ENCODE data around the gene ITGA5.

The ITGA5 gene

DNA sequence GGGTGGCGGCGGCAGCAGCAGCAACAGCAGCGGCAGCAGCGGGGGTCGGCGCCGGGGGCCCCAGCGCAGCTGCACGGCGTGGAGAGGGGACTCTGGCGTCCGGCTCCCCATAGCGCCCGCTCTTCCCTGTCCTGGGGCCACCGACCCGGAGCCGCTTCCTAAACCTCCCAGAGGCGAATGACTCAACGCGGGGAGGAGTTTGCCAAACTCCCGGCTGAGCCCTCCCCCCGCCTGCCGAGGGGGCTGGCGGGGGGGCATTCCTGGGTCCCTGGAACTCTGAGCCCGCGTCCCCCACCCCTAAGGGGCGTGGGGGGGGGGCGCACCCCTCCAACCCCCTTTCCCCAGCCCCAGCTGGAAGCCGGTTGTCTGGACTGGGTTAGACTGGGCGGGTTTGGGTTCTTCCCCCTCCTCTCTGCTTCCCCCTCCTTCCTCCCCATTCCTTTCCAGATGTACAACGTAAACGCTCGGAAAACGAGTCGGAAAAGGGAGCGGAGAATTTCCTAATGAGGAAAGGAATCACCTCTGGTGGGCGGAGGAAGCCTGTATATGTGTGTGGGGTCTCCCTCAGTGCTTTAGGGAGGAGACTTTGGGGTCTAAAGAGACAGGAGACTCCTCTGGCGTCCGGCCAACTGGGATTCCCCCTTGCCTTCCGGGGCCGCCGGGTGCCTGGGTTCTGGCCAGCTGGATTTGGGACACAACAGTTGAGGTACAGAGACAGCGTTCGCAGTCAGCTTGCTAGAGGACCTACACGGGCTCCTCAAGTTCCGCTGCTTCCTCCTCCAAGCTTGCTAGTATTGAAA lies at the start of gene ITGA5:
Gene ITGA5 (minus strand): TSS at position 179 of the 800 bp plus-strand sequence. CDS start 68 bp downstream, at position 111.
- DNase-seq = peak; percentile 84

DNA sequence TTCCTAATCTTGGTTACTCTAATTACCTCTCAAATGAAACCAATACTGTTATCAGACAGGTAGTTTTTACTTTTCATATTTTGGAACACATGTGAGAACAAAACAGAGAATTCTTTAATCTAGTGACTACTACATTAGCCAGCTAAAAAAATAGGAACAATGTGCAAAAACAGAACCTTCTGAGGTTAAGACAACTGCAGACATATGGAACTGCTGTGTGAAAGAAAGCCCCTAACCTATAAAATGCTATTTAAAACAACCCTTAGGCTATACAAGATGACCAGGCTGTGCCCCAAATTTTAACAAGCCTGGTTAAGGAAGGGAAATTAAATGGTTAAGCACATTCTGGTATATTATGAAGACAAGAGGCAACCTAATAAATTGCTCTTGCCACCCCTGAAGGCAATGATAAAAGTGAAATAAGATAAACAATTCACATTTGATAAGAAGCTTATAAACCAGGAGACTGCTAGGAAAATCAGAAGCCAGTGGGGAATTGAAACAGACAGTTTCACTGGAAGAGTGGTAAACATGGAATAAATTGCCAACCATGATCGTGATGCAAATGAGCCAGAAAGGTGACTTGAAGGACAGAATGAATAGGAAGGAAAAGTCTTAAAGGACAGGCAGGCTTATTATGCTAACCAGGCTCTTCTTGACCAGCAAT lies 46.9 kb upstream of the ITGA5 start:
- no peak for DNase-seq

DNA sequence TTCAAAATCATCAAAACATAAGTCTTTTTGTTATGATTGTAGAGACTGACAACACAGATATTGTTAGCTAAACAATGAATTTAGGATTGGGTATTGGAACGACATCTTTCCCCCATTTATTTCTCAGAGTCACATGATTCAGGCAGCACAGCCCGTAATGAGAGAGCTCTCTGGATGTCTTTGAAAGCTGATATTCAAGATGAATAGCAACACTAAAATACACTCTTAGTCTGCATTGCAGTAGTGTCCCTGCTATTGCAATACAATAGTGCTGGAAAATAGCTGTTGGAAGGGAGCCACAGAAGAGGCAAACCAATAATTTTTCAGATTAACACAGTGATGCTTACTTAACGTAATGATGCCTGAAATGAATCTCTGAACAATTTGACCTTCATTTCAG lies 44.4 kb upstream of the ITGA5 start:
- DNase-seq = no peak

DNA sequence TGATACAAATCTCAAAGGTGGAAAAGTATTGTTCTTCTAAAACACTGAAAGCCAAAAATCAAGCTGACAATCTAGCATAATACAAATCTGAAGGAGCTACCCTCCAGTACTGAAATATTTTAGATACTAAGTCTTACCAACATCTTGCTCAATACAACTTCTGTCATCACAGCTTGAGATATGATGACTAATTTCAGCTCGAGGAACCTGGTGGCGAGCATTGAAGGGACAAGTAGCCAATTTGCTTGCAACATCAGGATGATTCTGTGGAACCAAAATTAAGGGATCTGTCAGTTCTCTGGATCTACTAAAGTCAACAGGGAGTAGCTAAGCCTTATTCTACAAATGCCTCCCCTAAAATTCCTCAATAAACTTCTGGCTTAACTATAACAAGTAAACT lies 44.0 kb upstream of the ITGA5 start:
- DNase-seq = no peak

DNA sequence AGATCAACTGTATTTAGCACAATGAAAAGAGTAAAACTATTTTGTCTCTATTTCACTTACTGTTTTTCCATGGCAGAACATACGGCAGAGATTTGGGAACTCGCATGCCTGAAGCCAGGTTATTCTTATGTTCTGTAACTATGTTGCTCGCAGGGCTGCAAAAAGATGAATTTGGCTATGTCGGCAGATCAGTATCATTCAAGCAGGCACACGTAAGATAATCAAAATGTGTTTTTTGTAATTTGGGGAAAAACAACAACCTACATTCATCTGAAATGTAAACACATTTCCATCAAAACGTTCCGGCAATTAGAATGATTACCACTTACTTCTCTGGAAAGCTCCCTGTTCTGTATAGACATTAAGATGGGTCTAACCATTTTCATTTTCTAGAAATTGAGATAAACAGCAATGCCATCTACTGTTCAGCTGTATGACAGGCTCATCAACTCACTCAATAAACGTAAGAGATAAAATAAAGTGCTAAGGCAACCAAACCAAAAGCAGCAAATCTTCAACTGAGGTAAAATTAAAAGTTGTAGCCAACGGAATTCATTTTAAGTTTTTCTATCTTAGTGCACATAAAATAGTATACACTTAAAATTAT lies 41.4 kb upstream of the ITGA5 start:
- no peak for DNase-seq

DNA sequence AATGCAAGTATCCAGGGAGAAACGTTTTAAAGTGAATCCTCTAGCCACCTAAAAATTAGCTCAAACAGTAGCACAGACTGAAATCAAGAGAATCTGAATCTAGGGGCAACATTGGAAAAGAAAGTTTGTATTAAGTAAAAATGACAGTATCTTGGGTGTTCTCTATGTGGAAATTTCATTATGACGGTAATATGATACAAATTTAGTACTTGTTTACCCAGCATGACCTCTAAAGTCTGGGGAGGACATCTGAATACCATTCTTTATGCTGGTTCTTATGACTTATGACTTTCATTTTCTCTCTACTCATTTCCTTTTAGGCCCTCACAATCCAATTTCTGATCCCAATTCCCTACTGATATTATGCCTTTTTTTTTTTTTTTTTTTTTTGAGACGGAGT lies 40.3 kb upstream of the ITGA5 start:
- no peak for DNase-seq

DNA sequence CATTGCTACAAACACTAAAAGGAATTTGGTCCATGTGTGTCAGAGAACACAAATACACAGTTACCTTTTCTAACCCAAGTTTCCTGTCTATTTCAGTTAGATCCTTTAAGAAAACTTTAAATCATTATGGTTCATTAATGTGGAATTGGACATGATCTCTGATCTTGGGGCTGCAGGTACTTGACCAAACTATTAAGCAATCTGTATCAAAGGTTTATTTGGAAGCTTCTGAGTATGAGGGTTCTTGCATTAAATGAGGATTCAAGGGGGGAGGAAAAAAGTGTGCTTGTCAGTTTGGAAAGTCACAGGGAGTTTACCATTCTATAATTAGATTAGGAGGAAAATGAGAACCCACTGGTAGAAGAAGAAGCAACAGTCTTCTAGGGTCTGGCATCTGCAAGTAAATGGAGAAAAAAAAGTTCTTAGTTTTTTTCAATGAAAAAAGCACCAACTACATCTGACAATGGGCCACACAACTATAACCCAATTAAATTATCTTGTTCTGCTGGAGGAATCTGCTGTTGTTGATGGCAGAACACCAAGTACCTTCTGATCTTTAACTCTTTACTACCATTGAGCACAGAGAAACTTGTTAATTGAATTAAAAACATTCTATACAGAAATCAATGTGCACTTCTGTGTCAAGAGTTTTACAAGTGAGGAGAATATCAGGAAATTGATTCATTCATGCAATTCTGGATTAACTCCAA lies 36.8 kb upstream of the ITGA5 start:
- DNase-seq = no peak

DNA sequence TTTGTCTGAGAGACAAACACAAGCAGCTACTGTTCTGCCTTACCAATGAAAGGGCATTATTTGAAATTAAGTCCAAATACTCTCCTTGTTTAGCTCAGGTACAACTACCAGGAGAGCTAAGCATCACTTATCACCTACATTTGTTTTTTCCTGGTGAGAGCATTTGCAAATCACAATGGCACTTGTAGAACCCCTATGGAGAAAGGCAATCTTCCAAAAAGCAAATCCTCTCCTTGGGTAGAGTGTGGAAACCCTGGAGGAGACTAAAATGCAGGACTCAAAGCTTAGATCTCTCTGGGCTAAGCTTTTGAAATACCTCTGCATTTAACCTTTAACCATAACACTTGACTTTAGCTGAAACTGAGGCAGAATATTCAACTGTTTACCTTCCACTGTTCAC lies 33.6 kb upstream of the ITGA5 start:
- no peak for DNase-seq

DNA sequence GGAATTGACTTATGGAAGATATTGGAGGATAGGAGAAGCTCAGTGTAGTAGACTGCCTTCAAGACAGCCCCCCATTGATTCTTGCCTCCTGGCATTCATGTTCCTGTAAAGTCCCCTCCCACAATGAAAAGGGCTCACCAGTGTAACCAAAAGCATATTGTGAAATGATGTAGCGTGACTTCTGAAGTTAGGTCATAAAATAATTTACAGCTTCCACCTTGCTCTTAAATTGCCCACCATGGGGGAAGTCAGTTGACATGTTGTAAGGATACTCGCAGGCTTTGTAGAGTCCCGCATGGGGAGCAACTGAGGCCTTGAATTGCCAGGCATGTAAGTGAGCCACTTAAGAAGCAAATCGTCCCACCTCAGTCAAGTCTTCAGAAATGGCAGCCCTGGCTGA lies 29.3 kb upstream of the ITGA5 start:
- DNase-seq = no peak

DNA sequence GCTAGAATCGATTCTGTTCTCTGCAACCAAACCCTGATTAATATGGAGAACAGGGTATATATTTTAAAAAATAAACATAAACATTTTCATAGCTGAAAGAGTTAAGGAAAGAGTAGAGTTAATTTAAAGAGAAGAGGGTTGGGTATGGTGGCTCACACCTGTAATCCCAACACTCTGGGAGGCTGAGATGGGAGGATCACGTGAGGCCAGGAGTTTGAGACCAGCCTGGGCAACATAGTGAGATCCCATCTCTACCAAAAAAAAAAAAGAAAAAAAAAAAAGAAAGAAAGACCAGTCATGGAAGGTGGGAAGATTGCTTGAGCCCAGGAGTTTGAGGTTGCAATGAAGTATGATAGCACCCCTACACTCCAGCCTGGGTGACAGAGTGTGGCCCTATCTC lies 28.9 kb upstream of the ITGA5 start:
- DNase-seq = no peak

DNA sequence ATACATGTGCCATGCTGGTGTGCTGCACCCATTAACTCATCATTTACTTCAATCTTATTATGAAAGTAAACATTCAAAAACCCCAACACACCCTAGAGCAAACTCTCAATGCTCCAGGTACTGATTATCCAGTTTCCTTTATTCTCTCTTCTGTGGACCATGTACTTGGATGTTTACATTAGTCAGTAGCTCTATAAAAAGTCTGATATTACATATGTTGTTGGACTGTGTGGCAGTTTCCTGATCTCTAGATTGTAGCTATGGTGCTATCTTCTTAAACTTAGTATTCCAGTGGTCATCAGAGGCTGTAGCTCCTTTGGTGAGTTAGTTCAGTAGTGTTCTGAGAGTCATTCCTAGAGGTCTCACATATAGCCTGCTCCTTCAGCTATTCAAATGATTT lies 25.1 kb upstream of the ITGA5 start:
- no peak for DNase-seq

DNA sequence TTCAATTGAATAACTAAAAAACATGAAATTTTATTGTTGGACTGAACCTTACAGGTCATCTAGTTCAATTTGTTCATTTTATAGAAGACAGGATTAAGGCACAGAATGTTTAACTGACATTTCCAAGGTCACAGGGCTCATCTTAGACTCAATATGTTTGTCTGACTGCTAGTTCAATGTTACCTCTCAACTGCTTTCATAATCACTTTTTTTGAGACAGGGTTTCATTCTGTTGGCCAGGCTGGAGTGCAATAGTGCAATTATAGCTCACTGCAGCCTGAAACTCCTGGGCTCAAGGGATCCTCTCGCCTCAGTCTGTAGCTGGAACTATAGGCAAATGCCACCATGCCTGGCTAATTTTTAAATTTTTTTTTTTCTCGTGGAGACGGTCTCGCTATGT lies 24.4 kb upstream of the ITGA5 start:
- no peak for DNase-seq

DNA sequence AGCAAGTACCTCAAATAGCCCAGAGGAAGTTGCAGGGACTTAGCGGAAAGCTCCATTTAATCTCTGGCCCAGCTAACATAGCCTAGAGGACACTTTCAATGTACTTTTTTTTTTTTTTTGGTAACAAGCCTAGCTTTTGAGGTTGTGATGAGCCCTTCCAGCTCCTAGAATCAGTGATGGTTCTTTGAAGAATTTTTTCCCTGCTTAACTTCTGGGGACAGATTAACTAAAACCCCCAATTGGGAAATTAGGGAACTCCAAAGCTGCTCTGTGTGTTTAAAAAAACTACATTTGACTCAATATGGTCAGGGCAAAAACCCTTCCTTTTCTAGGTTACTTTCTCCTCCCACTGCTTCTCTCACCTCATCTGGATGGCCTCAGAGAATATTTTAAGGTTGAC lies 23.9 kb upstream of the ITGA5 start:
- DNase-seq = no peak

DNA sequence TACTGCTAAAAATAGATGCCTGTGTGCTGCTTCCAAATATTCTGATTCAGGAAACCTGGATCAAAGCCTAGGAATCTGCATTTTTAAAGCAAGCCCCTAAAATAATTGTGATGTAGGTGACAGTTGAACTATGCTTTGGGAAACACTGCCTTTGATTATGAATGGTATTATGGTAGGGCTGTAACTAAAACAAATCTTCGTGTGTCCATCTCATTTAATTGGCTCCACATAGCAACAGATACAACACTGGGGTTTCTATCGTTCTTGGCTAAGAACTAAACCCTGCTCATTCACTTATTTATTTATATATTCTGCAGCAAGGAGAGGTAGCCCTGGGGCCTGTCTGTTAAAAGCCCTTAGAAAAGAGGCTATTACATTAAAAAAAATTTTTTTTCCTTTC lies 23.0 kb upstream of the ITGA5 start:
- DNase-seq = no peak

DNA sequence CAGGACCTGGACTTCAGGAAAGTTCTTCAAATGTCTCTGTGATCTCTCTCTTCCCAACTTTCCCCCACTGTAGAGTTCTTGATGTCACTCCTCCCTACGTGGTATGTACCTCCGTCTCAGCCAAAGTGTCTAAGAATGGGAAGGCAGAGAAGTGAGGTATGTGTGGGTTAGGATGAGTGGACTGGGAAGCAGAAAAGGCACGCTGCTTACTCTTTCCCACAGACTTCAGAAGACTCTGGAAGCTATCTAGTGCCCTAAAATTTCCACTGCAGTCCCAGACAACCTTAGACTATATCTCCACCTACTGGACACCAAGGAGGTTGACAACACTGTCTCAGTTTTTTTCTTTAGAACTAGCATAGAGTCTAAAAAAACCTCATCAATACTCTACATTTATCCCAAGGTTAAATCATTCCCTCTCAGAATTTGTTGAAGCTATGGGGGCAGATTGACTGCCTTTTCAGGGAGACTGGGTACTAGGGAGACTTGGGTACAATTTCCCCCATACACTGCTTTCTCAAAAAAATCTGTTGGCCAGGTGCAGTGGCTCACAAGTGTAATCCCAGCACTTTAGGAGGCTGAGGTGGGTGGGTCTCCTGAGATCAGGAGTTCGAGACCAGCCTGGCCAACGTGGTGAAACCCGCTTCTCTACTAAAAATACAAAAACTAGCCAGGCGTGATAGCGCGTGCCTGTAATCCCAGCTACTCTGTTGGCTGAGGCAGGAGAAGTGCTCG lies 20.6 kb upstream of the ITGA5 start:
- no peak for DNase-seq

DNA sequence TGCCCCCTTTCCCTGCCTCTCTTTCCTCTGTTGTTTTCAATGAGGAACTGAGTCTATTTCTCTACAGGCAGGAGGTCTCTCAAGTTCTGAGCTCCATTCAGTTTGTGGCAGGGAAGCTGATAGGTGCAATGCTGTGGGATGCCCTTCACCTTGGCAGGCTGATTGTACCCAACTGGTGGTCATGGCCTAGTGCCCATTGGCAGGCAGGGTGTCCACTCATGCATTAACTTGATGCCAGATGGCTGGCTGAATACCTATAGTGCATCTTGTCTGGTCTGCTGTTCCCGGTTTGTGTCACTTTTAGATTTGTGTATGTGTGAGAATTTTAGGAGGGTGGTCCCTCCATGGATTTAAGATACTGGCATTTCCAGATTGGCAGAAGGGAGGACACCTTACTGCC lies 20.0 kb upstream of the ITGA5 start:
- DNase-seq = no peak

DNA sequence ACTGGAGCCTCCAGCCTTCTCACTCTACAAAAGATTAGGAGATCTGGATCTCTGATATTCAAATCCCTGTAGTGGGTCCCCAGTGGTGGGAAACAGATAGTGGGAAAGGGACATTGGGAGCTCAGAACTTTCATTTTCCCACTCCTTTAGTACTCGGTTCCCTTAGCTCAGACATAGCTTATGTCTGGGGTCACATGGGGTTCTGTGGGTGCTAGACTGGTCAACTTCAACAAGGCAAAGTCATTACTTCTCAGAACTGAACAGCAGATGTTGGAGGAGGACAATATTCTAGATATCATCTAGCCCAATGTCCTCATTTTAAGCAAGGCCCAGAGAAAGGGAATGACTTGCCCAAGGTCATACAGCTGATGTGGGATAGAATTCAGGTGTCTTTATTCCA lies 19.5 kb upstream of the ITGA5 start:
- no peak for DNase-seq

DNA sequence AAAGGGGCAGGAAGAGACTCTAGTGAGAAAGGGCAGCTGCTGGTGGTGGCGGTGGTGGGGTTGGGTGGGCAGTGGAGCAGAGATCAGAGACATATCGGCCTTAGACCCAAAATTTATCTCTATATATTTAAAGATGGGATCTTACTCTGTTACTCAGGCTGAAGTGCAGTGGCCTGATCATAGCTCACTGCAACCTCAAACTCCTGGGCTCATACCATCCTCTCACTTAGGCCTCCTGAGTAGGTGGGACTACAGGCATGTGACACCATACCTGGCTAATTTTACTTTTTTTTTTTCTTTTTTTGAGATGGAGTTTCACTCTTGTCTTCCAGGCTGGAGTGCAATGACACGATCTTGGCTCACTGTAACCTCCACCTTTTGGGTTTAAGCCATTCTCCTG lies 18.6 kb upstream of the ITGA5 start:
- DNase-seq = no peak

DNA sequence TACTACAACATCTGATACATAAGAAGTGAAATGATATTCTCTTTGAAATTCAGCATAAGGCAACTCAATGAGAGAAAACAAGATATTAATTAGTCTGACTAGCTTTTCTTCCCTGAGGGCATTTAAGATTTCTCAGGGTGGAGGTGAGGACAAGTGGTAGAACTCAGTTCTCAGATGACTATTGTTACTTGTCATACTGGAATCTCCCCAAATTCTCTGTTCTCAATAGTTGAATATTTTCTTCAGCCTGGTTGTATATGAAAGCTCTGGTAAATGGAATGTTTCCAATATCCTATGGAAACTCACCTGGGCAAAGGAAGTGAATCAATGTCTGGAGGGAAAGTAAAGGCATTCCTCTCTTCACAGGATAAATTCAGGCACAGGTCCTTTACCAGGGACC lies 18.2 kb upstream of the ITGA5 start:
- DNase-seq = no peak

DNA sequence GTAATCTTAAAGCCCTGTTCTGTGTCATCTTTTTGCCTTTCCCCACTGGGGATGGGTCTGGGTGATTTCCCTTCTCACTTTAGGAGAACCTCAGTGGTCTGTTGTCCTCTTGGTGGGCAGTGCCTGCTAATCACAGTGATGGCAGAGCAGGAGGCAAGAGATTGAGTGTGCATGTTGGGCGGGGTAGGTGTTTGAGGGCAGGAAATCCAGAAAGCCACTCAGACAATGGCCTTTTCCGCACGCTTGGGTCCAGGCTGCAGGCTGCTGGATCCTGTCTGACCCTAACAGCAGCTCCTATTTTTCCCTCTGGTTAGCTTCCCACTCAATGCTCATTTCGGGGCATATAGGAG lies 13.7 kb upstream of the ITGA5 start:
- DNase-seq = no peak

DNA sequence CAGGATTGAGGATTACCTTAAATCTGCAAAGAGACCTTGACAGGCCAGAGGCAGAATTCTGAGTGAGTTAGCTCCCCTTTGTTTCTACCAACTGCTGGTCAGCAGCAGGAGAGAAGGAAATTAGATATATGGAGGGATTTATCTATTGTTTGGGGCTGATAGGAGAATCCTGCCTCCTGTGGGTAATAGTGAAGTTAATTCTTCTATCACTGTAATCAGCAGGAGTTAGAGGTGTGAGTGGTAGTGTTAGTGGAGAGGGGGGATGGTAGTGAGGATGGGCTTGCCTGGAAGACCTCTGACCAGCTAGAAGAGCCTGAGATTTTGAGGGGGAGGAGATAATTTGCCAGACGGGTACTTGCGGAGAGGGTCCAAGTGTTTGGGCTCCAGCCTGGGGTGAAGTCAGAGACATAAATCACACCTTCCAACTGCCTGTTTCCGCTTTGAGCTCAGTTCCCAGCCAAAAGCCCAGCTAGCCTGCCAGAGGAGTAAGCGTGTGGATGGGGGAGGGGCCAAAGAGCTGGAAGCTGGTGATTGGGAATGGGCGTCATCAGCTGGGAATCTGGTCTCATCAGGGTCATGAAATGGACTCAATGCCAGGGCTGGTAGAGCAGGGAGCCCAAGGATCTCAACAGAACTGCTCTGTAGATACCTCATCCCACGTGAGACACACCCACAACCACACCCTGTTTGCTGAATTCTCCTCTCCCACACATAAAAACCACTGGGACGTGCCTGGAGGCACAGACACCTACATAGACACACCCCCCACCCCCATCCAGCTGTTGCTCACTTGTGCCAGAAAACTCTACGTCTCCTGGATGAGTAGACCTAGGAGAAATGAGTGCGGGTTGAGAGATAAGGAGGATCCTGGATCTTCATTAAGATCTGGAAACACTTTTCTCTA lies 13.1 kb upstream of the ITGA5 start:
- no peak for DNase-seq

DNA sequence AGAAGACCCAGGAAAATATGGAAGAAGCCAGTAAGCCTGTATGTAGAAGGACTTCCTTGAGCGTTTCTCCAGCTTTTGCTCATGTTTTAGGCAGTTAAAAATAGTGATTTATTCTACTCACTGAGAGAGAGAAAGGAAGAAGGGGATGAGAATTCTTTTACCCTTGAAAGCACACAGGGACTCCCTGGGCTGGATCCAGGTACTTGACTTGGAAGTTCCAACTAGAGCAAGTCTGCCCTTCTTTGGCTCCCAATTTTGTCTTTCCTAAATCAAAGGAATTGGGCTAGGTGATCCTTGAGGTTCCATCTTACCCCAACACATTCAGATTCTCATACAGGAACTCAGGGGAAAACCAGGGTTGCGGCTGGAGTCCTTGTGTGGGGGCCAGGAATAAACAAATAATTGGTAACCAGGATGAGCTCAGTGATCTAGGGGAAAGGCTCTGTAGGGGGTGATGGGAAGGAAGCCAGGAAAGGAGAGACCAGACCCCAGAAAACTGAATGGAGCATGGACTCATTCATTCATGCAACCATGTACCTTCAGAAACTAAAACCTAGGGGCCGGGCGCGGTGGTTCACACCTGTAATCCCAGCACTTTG lies 11.5 kb upstream of the ITGA5 start:
- DNase-seq = no peak
